A549 treated with AZD9567 at 1 μM for 4 hours (cell line): ENCODE measurements around the gene AANAT. TPM values are rescaled to one million over a fixed set of nuclear protein-coding genes. Genes with fewer than 3 reads are reported as not detected.

Source experiments
- total RNA-seq: library from RNA; stranded (reverse); fragments of 200-300 nt; extraction: Qiagen RNA extraction; gene quantifications from 5 replicates; pipeline ENCODE4 v1.2.3, GENCODE V29; 2022; ENCODE audit not compliant: insufficient read depth

AANAT gene
- 0.17 to 0.78 TPM (median 0.37 TPM) in 4 of 5 replicates, not detected in the other for total RNA-seq

GRCh38 chr17:76467366-76467765 lies at the start of gene AANAT:
AANAT (plus strand) TSS chr17:76467603; CDS start chr17:76468747, 1,144 bp downstream.

GRCh38 chr17:76452660-76453430 lies 14.6 kb upstream of the AANAT start, which contains the start of gene UBE2O:
UBE2O (minus strand) TSS chr17:76453152; CDS start chr17:76453141, 11 bp downstream.

GRCh38 chr17:76501018-76501826 lies 33.8 kb downstream of the AANAT start, which contains the start of gene RHBDF2:
RHBDF2 (minus strand) TSS chr17:76501423; CDS start chr17:76481524, 19,899 bp downstream.

Other genes starting within 250 kb of the AANAT start
- 6.9 to 10.0 TPM (median 8.0 TPM) in 5 replicates for gene RNF157, start 227.1 kb upstream of the AANAT start, total RNA-seq
- 30.3 to 120 TPM (median 109 TPM) in 5 replicates for gene UBALD2, start 202.3 kb upstream of the AANAT start, total RNA-seq
- 0.35 to 1.8 TPM (median 0.97 TPM) in 5 replicates for gene QRICH2, start 159.3 kb upstream of the AANAT start, total RNA-seq
- gene PRPSAP1, start 113.7 kb upstream of the AANAT start, total RNA-seq = 54.4 to 85.5 TPM (median 63.9 TPM) in 5 replicates
- gene SPHK1, start 83.0 kb upstream of the AANAT start, total RNA-seq = 26.4 to 48.0 TPM (median 41.0 TPM) in 5 replicates
- 25.7 to 33.1 TPM (median 32.3 TPM) in 5 replicates for gene UBE2O, start 14.5 kb upstream of the AANAT start, total RNA-seq
- 52.5 to 68.3 TPM (median 63.8 TPM) in 5 replicates for gene RHBDF2, start 33.8 kb downstream of the AANAT start, total RNA-seq
- gene CYGB, start 70.1 kb downstream of the AANAT start, total RNA-seq = 0.76 to 1.6 TPM (median 0.98 TPM) in 4 of 5 replicates, not detected in the other
- not detected in 5 replicates for gene PRCD, start 72.4 kb downstream of the AANAT start, total RNA-seq
- 0.32 to 0.53 TPM (median 0.45 TPM) in 4 of 5 replicates, not detected in the other for gene ST6GALNAC2, start 118.3 kb downstream of the AANAT start, total RNA-seq
- gene ST6GALNAC1, start 176.2 kb downstream of the AANAT start, total RNA-seq = 0.21 to 1.6 TPM (median 0.45 TPM) in 5 replicates
- gene MXRA7, start 243.4 kb downstream of the AANAT start, total RNA-seq = 55.0 to 88.2 TPM (median 62.0 TPM) in 5 replicates